Globus pallidus (tissue), 1 donor: ENCODE data around the gene PIP5K1C.
A peak's percentile ranks its signal among the peaks of the same experiment; 100 is the strongest.

ENCODE experiments used
- DNase-seq: peaks from one replicate; pipeline ENCODE4 v3.0.0-alpha.2; 2015; ENCODE audit warnings: low spot score

PIP5K1C gene

DNA sequence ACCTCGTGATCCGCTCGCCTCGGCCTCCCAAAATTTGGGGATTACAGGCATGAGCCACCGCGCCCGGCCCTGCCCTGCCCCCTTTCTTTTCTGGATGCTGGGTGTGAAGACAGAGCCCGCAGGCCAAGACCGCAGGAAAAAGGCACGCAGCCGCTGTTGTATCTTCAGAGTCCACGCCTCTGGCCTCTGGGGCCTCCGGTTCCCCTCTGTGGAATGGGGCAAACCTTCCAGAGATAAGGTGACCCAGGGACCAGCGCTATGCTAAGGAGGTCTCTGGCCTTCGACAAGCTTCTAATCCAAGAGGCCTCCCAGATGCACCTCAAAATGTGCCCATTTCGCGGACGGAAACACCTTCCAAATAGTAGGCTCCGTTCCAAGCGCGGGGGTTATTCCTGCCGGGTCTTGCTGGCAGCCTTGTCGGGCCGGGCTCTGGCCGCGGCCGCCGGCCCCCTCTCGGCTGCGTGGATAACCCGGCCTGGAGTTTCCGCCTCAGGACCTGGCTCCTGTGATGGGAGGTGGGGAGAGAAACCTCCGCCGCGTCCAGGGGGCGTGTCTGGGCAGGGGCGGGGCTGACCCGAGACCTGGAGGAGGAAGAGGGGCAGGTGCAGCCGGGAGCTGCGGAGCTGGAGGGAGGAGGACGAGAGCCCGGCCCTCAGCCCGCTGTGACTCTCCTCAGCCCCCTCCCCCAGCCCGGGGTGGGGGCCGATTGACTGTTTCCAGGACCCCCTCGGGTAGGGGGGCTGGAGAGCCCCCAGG lies 21.0 kb upstream of the PIP5K1C start:
- no peak for DNase-seq

DNA sequence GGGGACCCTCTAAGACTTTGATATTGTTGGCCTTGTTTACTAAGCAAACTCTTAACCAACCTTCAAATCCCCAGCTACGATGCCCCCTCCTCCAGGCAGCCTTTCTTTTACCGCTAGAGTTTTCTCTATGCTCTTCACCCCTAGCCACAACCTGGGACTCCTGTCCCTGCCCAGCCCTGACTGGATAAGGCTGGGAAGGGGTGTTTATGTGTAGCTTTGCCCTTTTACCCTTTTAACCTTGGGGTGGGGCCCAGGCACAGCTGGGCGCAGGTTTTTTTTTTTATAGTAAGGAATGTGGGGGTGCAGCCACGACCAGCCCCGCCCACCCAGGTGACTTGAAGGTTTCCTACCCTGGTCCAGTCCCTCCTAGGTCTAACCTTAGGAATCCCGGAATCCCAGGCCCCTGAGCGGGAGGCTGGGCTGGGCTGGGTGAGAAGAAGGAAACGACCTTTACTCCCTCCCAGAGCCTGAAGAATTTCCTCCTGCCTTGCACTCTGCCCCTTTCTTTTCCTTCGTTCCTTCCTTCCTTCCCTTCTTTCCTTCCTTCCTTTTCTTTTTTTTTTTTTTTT lies 20.2 kb upstream of the PIP5K1C start:
- no peak for DNase-seq

DNA sequence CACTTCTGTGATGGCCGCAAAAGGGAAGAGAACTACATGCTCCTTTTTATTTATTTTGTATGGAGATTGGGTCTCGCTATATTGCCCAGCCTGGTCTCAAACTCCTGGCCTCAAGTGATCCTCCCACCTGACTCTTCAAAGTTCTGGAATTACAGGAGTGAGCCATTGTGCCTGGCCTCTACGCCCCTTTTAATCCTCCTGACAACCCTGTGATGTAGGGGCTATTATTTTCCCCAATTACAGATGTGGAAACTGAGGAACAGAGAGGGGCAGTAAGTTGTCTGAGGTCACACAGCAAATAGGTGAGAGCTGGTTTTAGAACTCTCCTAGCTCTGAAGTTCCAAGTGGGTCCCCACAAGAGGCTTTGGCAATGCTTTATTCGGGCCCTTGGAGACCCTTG lies 19.6 kb upstream of the PIP5K1C start:
- DNase-seq, result no peak

DNA sequence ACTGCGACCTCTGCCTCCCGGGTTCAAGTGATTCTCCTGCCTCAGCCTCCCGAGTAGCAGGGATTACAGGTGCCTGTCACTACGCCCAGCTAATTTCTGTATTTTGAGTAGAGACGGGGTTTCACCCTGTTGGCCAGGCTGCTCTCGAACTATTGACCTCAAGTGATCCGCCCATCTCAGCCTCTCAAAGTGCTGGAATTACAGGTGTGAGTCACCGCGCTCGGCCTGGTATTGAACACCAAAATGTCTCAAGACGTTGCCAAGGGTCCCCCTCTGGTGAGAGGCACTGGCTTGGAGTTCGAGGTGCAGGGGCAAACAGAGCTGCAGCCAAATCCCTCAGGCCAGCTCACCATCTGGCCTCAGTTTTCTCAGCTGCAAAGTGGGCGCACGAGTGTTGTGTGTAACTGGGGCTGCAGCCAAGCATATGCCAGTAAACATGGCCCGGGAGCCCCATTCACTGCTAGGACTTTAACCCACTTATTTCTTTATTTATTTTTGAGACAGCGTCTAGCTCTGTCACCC lies 15.9 kb upstream of the PIP5K1C start:
- DNase-seq, result no peak

DNA sequence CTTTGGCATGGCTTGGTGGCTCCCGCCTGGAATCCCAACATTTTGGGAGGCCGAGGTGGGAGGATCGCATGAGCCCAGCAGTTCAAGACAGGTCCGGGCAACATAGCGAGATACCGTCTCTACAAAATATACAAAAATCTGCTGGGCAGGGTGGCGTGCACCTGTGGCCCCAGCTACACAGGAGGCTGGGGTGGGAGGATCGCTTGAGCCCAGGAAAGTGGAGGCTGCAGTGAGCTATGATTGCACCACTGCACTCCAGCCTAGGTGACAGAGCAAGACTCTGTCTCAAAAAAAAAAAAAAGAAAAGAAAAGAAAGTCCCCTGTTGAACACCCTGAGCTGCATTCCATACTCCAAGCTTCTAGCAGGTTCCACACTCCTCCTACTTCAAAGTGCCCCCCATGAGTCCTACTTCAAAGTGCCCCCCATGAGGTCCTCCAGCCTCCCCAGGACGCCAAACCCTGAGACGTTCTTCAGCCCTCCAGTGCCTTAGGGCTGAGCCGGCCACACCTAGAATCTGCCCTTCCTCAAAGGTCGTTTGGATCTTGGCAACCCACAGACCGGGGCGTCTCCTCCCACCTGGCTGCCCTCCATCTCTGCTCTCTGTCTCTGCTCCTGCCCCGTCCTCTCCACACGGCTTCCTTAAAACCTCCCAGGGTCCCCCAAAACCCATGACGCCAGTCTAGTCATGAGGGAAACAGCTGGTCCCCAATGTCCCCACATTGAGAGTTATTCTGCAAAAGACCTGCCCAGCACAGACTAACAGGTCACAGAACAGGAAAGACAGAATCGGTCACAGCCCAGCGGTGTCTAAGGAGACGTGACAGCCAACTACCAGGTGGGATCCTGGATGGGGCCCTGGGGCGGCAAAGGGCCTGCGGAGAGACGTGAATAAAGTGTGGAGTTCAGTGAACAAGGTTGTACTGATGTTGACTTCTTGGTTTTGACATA lies 12.7 kb upstream of the PIP5K1C start:
- DNase-seq, result no peak

DNA sequence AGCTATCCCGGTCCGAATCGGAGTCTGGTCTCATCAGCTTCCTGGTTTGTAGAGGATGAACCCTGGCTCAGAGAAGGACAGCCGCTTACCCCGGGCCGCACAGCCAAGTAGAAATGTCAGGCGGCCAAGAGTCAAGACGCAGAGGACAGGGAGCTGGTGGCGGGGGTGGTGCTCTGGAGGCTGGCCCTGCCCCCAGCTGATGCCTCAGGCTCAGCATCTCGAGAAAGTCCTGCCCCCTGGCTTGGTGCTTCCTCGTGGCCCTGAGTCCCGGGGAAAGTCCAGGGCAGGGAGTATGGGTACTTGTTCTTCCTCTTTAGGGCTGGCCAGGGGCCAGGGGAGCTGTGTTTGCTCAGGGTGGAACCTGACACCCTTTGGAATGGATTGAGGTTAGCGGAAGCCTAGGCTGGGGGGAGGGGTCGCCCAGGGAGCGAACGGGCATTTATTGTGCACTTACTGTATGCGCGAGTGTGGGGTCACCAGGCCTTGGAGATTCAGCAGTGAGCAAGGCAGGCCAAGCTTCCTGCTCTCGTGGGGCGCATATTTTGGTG lies 10.1 kb upstream of the PIP5K1C start:
- peak; percentile 38 for DNase-seq

DNA sequence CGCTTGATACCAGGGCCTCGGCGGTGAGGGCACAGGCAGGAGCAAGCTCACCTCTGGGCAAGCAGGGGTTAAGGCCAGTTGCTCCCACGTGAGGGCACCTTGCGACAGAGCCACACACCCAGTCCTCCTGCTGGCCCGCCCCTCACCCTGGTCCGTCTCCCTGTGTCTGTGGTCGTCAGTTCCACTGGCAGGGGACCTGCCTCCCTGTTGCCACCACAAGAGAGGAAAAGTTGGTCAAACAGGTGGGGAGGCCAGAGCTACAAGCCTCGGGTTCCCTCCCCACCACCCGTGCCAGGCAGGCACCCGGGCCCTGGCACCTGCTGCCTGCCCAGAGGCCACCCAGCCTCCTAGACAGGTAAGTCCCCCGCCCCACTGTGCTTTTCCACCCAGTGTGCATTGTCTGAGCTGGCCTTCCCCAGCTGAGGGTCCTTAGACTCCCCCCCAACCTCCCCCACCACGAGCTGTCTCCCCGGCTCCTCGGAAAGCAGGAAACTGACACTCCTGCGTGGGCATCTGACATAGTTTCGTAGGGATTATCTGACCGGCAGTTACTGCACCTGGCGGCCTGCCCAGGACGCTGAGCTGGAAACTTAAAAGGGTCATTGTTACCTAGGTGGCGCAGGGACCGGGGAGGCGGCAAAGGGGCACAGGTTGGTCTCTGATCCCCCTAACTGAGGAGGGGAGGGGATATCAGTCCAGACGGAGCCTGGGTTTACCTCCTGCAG lies 8.1 kb upstream of the PIP5K1C start, which contains the start of gene TJP3:
TSS of gene TJP3 (plus strand) at position 178 of the 725 bp plus-strand sequence. CDS start 20,049 bp downstream, outside the sequence.
- no peak for DNase-seq

DNA sequence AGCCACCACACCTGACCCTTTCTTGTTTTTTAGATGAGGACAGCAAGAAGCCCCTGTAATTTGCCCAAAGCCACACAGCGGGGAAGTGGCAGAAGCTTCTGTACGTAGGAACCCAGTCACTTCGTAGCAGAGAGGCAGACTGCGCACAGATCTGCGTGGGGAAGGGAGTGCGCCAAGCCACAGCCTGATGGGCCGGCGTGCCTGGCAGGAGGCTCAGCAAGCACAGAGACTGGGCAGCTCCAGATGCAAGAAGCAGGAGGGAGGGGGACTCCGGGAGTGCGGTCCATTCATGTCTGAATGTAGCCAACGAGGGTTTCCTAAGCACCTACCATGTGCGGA lies 7.6 kb upstream of the PIP5K1C start:
- DNase-seq, result no peak

DNA sequence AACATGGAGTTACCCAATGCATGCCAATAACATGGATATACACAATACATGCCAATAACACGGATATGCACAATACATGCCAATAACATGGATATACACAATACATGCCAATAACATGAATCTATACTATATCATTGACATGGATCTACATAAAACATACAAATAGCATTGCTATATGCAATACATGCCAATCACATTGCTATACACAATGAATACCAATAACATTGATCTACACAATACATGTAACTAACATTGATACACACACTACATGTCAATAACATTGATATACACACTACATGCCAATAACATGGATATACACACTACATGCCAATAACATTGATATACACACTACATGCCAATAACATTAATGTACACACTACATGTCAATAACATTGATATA lies 932 bp upstream of the PIP5K1C start:
- no peak for DNase-seq

DNA sequence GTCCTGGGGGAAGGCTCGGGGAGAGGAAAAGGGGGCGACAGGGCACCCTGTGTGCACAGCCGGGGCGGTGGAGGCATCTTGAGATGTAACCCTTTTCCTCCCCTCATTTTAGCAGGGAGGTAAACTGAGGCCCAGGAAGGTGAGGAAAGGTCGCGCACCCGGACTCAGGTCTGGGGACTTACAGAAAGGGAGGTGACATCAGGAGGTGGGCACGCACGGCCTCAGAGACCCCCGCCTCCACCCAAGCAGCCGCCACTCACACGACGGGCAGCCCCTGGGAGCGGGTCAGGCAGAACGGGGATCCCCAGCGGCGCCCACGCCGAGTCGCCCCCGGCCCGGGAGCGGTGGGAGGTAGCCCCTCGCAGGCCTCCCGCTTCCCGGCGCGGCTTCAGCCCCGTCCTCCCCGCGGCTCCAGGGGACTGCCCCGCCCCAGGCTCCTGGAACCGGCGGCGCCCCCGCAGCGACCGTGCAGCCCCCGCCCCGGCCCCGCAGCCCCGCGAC lies 477 bp downstream of the PIP5K1C start:
- DNase-seq, result no peak

DNA sequence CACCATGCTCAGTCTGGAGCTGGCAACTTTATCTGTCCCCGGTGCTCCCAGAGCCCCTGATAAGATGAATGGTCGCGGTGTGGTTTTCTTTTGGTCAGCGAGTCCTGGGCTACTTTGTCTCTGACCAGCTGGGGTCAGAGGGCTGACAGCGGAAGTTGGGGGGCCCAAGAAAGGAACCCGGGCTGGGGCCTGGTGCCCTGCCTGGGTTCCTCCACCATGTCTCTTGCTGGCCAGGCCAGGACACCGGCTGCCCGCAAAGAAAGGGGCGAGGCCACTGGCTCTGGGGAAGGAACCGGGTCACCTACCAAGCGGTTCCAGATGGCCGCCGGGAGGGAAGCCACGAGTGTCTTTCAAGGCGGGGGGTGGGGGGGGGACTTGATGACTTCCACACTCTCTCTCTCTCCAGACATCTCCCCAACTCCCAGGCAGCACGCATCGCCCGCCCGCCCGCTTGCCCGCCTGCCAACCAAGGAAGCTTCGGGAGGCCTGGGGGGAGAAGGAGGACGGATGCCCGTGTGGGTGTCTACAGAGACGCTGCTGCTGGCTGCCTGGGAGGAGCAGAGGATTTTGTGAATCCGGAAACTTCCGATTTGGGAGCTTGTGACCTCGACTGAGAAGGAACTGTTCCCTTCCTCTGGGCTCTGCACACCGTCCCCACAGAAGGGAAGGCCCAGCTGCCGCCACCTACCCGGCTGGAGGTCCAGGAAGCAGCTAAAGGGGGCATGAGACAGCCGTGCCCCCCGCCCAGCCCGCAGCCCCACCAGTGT lies 1.1 kb downstream of the PIP5K1C start:
- peak; percentile 35 for DNase-seq

DNA sequence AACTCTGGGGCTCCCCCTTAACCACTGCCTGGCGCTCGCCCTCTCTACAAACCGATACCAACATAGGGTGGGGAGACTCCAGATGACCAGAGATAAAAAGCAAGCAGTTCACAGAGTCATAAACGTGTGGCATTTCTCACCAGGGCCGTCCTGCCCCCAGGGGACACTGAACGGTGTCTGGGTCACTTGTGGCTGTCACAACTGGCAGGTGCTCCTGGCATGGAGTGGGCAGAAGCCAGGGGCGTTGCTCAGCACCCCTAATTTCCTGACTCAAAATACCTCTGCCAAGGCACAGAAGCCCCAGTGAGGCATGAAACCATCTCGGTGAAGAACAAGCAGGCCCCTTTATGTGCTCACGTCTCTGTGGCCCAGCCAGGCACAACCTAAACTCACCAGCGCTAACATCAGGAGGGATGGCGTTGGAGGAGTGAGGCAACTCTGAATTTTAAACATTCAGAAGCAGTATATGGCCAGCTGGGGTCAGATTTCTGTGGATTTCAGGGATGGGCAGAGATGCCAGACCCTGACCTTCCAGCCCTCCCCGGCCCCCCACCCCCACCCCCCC lies 1.8 kb downstream of the PIP5K1C start:
- no peak for DNase-seq

DNA sequence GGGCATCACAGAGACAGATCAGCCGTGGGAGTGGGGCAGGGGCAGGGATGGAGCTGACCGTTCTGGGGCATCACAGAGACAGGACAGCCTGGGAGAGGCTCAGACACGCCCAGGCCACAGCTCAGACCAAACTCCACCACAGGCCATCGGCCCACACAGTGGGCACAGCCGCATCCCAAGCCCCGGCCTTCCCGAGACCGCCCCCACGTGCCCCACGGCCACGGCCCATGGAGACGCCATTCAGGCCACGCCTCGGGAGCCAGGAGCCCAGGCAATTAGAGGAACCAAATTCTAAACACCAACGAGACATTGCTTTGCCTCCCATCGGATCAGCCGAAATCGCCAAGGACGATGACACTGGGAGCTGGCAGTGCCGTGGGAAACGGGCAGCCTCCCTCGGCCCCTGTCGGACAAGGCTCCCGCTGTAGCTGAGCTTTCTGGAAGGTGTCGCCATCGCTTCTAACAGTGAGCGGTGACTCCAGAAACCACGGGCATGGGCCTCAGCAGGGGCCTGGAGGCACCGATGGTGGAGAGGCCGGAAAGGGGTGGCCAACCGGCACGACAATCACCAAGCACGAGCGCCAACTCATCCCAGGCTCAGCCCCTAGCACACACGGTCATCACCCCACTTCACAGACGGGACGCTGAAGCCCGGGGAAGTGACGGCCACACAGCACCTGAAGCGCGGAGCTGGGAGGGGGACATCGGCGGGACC lies 2.4 kb downstream of the PIP5K1C start:
- DNase-seq, result no peak

DNA sequence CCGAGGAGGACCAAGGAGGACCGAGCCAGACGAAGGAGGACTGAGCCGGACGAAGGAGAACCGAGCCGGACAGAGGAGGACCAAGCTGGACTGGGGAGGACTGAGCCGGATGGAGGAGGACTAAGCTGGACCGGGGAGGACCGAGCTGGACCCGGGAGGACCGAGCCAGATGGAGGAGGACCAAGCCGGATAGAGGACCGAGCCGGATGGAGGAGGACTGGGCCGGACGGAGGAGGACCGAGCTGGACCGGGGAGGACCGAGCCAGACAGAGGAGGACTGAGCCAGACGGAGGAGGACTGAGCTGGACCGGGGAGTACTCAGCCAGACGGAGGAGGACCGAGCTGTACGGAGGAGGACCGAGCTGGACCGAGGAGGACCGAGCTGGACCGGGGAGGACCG lies 3.2 kb downstream of the PIP5K1C start:
- DNase-seq, result no peak

DNA sequence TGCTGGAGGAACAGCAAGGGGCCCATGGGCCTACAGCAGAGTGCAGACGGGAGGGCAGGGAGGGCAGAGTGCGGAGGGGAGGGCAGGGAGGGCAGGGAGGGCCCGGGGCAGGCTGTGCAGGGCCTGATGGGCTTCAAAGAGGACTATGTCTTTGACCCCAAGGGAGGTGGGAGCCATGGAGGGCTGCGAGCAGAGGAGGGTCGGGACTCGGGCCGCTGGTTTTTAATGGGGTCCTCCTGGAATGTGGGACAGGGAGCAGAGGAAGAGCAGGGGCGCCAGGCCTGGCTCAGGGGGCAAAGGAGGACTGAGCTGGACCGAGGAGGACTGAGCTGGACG lies 3.6 kb downstream of the PIP5K1C start:
- DNase-seq, result no peak

DNA sequence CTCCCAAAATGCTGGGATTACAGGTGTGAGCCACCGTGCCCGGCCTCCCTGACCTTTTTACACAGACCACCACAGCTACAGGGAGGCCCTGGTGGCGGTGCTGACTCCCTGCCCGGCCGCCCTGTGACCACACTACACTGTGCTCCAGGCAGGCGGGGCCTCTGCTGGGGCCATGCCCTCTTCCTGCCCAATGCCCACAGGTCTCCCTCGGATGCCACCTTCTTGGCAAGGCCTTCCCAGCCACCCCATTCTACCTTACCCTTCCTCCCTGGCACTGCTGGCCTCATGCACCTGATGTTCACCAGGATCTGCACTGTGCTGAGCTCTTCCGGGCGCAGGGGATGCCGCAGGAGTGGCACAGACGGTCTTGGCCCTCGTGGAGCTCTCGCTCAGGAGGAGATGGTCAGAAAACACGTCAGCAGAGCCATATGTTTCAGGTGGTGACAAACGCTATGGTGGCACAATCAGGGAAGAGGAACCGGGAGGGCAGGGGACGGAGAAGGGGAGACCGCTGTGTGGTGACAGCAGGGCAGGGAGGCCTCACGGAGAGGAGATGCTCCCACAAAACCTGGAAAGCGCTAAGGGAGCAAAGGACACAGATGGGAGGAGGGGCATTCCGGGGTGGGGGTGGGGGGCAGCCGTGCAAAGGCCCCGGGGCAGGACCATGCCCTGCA lies 4.1 kb downstream of the PIP5K1C start:
- DNase-seq, result no peak

DNA sequence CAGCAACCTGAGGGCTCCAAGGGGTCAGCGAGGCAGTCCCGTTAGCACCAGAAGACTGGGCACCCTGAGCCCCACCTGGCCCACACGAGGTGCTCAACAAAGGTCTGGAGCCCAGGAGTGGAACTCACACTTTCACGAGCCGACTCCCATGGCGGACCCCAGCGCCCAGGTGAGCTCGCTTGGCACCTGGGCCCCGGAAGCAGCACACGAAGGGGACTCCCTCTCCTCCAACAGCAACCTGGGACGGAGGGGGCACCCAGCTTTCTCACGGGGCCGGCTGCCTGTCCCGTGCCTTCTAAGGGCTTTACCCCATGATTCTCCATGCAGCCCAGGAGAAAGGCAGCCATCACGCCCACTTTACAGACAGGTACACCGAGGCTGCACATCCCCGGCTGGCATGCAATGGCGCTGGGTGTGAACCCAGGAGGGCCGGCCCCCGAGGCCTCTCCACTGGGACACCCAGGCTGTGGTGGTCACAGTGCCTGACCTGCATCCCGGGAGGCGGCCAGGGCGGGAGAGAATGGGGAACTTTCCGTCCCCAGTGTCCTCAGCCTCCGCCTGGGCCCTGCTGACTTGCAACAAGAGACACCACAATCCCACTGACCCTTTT lies 5.0 kb downstream of the PIP5K1C start:
- DNase-seq, result no peak

DNA sequence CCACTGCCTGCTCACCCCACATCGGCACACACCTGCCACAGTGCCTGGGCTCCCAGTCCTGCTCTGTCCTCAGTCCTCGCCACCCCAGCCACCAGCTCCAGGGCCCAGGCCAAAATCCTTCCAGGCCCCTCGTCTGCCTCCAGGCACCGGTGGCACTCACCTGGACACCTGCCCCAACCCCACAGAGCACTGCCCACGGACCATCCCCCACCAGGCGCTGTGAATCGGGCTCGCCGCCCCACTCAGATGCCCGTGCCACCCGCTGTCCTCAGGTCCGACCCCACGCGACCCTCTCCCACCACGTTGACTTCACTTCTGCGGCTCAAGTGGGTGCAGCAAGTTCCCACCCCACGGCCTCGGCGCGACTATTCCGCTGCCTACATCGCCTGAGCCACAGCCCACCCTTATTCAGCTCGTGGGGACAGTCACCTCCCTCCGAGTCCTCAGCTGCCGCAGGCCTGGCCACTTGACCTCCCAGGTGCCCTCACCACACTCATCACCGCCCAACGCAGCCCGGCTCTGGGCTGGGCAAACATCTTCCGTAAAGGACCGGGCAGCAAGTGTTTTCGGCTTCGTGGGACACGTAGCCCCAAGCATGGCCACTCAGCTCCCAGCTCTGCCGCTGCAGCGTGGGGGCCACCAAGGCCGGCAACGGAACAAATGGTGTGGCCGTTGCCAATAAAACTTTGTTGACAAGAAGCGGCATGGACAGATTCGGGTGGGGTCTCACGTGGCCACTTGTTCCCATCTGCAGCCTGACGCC lies 5.7 kb downstream of the PIP5K1C start:
- DNase-seq, result no peak
